Testis (tissue), 2 donors: Measurements from ENCODE around the gene TANK.

Experiments used
- CTCF ChIP-seq, 3 experiments: fragments of 450-650 bp in 2 of 3; fragments of 200-600 bp in 1 of 3; sonication (generic) in 1 of 3; IDR thresholded peaks; one replicate each; pipeline ENCODE4 v1.5.1; 2016 to 2019; ENCODE audit warnings: antibody characterized with exemption in 3 of 3, mild to moderate bottlenecking in 2 of 3, moderate library complexity in 1 of 3
- POLR2A ChIP-seq: fragments of 450-650 bp; IDR thresholded peaks from one replicate; pipeline ENCODE4 v1.6.1; 2017; ENCODE audit warnings: antibody characterized with exemption, mild to moderate bottlenecking, moderate library complexity

DNA sequence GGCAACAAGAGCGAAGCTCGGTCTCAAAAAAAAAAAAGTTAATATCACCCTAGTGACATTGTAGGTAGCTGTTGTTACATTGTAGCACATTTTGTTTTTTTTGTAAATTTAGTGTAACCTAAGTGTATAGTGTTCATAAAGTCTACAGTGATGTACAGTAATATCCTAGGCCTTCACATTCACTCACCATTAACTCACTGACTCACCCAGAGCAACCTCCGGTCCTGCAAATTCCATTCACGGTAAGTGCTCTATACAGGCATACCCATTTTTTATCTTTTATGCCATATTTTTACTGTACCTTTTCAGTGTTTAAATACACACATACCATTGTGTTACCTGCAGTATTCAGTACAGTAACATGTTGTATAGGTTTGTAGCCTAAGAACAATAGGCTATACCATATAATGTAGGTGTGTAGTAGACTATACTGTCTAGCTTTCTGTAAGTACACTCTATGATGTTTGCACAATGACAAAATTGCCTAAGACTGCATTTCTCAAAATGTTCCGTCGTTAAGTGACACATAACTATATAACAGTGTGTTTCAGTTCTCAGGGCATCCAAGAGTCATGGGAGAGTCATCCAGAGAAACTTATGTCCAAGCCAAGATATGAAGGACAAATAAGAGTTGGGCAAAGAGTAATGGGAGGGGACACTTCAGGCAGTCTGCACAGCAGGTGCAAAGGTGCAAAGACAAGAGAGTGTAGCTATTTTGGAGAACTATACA lies 68.4 kb downstream of the TANK start:
- no peak for TF ChIP-seq CTCF (IDR thresholded peaks at IDR 0.05)
- no peak for TF ChIP-seq POLR2A
